Cardiac muscle cell (in vitro differentiated cells and primary cell): ENCODE data around the gene CLCN3. TPM values are rescaled to one million over a fixed set of nuclear protein-coding genes. Genes with fewer than 3 reads are reported as not detected.

Experiments used
- DNase-seq, 2 donors: peaks; one replicate each; pipeline versions ENCODE4 v3.0.0 to v3.0.0-alpha.2; 2010 to 2017; ENCODE audit warnings: low read depth in 1 of 2, low spot score in 1 of 2
- H3K27ac ChIP-seq: fragments of 200-600 bp; sonication (generic); 2 replicates; pipeline ENCODE4 v1.5.1; 2016
- H3K27me3 ChIP-seq: fragments of 200-600 bp; sonication (generic); 2 replicates; pipeline ENCODE4 v1.6.0; 2016; ENCODE audit warnings: control low read depth
- H3K36me3 ChIP-seq: fragments of 200-600 bp; sonication (generic); 2 replicates; pipeline ENCODE4 v1.5.1; 2016; ENCODE audit warnings: control low read depth
- H3K4me1 ChIP-seq: fragments of 200-600 bp; sonication (generic); 2 replicates; pipeline ENCODE4 v1.8.1; 2017; ENCODE audit warnings: low read depth, mild to moderate bottlenecking, mixed run types
- H3K4me3 ChIP-seq: fragments of 200-600 bp; sonication (generic); 2 replicates; pipeline ENCODE4 v1.5.1; 2016; ENCODE audit warnings: mild to moderate bottlenecking
- H3K9me3 ChIP-seq: fragments of 200-600 bp; sonication (generic); 2 replicates; pipeline ENCODE4 v1.5.1; 2017; ENCODE audit warnings: low read depth, mild to moderate bottlenecking, control low read depth
- CTCF ChIP-seq: IDR thresholded peaks from 2 replicates; pipeline ENCODE4 v1.5.1; 2012; ENCODE audit warnings: low read depth, mild to moderate bottlenecking, low read length
- polyA plus RNA-seq: library from polyadenylated mRNA; unstranded; fragments of >200 nt; fragmentation: Nextera tagmentation; extraction: Ambion mirVana; gene quantifications from 2 replicates; pipeline ENCODE4 v1.2.1, GENCODE V29; 2016
- total RNA-seq: library from RNA; depleted of rRNA; stranded (reverse); fragments of >200 nt; gene quantifications from 2 replicates; pipeline ENCODE4 v1.2.3, GENCODE V29; 2016

The CLCN3 gene
- total and polyA plus RNA-seq, 2 experiments from 2014 or later: 22.4 to 48.7 TPM

GRCh38 chr4:169658975-169659715, 38.8 kb downstream of the CLCN3 start:
- Histone ChIP-seq H3K27ac (peak overlapping the region; percentile 93), H3K4me1 (peaks cover 35% of the 10 kb centered on the region), H3K27me3 (no peaks in the 10 kb centered on the region), H3K36me3 (no peaks in the 10 kb centered on the region), H3K9me3 (no peaks in the 10 kb centered on the region), H3K4me3 (no peak overlapping the region)
- no peak for DNase-seq
- no peak for TF ChIP-seq CTCF

- Histone ChIP-seq H3K27ac (peak overlapping the region; percentile 93), H3K4me1 (peaks cover 44% of the 10 kb centered on the region), H3K36me3 (no peaks in the 10 kb centered on the region), H3K27me3 (no peaks in the 10 kb centered on the region), H3K4me3 (peak overlapping the region; percentile 47), H3K9me3 (no peaks in the 10 kb centered on the region)
- no peak for TF ChIP-seq CTCF
- DNase-seq: peak; percentile 92 to 99
Observed at GRCh38 chr4:169659716-169660670, 39.6 kb downstream of the CLCN3 start.

GRCh38 chr4:169660929-169661328, 40.6 kb downstream of the CLCN3 start:
- H3K4me1 ChIP-seq: peaks cover 51% of the 10 kb centered on the region
- TF ChIP-seq CTCF: no peak
- H3K27ac ChIP-seq: peak overlapping the region; percentile 93
- no peaks in the 10 kb centered on the region for H3K9me3 ChIP-seq
- DNase-seq: no peak
- no peaks in the 10 kb centered on the region for H3K36me3 ChIP-seq
- peak overlapping the region; percentile 47 for H3K4me3 ChIP-seq
- no peaks in the 10 kb centered on the region for H3K27me3 ChIP-seq

- no peak for TF ChIP-seq CTCF
- H3K4me1 ChIP-seq: peaks cover 51% of the 10 kb centered on the region
- no peak for DNase-seq
- peak overlapping the region; percentile 47 for H3K4me3 ChIP-seq
- no peaks in the 10 kb centered on the region for H3K36me3 ChIP-seq
- H3K27ac ChIP-seq: peak overlapping the region; percentile 93
- no peaks in the 10 kb centered on the region for H3K9me3 ChIP-seq
- H3K27me3 ChIP-seq: no peaks in the 10 kb centered on the region
Observed at GRCh38 chr4:169661761-169662160, 41.4 kb downstream of the CLCN3 start.

GRCh38 chr4:169662206-169662605, 41.8 kb downstream of the CLCN3 start:
- Histone ChIP-seq H3K9me3 (no peaks in the 10 kb centered on the region), H3K27me3 (no peaks in the 10 kb centered on the region), H3K36me3 (no peaks in the 10 kb centered on the region), H3K27ac (peak overlapping the region; percentile 93), H3K4me1 (peaks cover 50% of the 10 kb centered on the region), H3K4me3 (peak overlapping the region; percentile 47)
- TF ChIP-seq CTCF: no peak
- no peak for DNase-seq
